NCI-H146 treated with DMSO at 0.1 percent for 48 hours (cell line): Measurements from ENCODE around the gene GALNS.

Experiments used
- DNase-seq: peaks from one replicate; lab custom pipeline; 2025; ENCODE audit not compliant: unreplicated experiment; lab: John Stamatoyannopoulos, UW

The GALNS gene

DNA sequence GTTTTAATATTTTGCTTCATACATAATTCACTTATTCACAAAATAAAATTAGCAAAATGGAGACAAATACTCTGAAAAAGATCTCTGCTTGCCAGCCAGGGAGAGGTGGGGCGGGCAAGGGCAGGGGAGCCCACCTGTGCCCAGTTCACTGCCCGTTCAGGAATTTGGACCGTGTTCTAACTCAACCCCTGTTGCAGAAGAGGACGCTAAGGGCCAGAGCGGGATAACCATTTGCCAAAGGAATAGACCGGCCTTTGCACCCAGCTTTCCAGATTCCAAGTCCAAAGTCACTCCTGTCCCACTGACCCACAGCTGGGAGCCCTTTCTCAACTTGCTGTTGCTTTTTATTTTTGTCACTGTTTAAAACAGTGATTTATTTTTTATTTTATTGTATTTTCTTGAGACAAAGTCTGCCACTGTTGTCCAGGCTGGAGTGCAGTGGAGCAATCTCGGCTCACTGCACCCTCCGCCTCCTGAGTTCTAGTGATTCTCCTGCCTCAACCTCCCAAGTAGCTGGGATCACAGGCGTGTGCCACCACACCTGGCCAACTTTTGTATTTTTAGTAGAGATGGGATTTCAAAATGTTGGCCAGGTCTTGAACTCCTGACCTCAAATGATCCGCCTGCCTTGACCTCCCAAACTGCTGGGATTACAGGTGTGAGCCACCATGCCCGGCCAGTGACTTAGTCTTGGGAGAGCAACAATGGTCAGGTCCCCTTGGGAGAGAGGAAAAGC lies 69.0 kb downstream of the GALNS start:
- DNase-seq, result no peak

DNA sequence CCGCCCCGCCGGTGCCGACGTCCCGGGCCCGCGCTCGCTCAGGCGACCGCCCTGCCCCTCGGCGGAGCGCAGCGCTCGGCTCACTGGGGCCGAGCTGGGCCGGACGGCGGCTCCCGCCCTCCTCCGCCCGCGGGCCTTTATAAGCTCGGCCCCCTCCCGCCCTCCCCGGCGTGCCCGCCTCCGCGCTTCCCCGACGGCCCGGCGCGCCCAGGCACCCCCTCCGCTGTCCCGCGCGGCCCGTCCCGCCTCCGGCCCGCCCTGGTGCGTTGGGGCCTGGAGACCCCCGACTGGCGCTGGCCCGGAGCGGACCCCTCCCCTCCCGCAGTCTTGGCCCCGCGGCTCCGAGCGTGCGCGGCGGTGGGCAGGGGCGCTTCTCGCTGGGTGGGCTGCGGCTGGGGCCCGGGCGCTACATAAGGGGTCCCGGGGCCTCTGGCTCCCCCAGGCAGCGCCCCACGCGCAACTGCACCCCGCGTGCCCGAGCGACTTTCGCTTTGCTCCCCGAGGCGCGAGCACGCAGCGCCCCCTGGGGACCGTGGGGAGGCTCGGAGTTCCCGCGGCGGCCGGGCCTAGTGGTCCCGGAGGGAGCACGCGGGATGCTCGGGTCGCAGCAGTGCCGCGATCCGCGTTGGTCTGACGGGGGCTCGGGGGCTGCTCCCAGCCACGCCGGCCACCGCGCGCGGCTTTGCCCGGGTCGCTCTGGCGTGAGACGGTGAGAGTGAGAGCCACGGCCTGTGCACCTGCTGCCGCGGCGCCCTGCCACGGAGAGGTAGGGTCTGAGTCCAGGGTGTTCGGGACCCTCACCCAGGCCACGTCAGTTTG lies 71.4 kb downstream of the GALNS start, which contains the start of gene PIEZO1:
TSS of gene PIEZO1 (minus strand) at position 115 of the 819 bp plus-strand sequence. CDS start 256 bp downstream, outside the sequence.
- no peak for DNase-seq

DNA sequence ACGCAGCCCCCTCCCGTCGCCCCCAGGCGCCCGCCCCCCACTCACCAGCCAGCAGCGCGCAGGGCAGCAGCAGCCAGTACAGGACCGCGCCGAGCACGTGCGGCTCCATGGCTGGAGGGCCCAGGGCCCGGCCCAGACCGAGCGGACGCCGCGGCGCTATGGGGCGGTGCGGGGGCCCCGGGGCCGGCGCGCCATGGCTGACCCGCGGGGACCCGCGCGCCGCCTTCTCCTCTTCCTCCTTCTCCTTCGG lies 72.0 kb downstream of the GALNS start:
- no peak for DNase-seq

DNA sequence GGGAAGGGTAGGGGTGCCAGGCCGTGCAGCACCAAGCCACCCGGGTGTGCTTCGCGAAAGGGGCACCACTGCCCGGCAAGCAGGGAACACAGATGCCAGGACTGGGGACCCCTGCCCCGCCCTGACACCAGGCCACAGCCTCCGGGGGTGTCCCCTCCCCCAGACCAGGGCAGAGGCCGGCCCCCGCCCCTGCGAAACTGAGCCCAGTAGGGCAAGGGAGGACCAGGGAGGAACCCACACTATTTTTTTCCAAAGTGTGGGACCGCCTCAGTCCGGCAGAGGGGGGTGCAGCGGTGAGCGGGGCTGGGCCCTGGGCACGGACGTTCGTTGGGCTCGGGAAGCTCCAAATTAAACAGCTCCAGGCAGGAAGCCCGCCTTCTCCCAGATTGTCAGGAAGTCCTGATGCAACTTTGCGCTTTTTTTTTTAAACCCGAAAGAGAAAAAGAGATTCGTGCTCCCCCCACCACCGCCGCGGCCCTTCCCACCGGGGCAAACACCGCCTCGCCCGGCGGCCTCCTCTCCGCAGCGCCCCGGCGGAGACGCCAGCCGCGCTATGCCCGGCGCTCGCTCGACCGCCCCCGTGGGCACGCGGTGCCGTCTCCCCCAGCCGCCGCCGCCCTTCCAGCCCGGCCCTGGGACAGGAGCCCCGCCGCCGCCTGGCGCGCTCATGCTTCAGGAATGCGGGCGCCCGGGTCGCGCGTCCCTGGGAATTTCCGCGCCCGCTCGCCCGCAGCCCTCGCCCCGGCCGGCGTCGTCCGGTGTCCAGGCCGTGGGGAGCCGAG lies 72.5 kb downstream of the GALNS start:
- no peak for DNase-seq

DNA sequence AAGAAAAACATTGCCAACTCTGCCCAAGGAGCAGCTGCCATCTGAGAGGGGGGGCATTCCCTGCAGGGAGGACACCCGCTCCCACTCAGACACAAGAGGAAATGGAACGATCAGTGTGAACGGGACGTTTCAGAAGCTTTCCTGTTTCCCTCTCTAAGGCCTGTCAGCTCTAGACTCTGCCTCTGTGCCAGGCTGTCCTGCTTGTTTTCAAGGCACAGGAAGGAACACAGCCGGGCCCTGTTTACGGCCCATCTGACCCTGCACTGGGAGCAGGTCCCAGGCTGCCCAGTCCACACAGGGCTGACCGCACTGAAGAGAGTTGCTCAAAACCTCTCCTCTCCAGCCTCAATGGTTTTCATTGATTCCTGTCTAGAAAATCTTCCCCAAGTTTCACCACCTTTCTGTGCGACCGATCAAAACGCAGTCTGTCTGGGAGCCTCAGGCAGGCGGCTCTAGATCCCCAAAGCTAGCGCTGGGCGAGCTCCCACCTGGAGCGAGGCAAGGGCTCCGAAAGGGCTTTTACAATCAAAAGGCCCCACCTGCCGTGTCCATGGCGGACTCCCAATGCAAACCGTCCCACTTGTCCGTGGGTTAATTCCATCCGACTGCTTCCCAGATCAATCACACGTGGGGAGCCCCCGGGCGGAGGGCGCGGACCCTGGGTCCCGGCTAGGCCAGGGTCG lies 73.2 kb downstream of the GALNS start:
- no peak for DNase-seq

DNA sequence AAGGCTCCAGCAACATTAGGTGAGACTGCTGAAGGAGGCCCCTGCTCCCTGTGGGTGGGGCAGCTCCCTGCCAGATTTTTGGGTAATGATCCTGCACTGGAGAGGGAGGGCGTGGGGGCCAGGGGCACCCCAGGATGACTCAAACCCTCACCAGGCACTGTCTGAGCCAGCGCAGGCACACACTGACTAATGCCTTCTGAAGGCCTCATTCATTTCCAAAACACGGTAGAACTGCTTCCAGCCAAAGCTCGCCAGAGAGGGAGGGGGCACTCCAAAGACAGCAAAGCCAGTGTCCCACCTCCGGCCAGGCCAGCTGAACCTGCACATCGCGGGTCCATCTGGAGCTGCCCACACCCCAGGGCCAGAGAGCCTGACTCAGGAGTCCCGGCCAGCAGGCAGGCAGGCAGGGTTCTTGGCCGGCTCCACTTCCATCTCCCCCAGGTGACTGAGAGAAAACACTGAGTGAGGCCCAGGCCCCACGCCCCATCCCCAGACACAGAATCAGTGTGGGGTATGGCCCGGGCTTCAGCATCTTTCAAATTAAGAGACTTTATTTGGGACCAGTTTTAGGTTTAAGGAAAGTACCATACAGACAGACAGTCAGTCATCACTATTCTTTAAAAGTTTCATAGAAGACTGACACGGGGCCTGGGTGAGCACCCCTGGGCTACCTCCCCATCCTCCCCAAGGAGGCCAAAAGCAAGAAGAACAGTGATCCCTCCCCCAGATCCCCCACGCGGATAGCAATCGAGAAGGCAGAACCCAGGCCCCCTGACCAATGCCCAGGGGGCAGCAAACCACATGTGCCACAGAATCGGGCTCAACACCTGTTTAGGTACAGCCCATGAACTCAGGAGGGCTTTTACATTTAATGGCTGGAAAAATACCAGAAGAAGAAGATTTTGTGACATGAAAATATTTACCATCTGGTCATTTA lies 74.0 kb downstream of the GALNS start:
- DNase-seq, result no peak

DNA sequence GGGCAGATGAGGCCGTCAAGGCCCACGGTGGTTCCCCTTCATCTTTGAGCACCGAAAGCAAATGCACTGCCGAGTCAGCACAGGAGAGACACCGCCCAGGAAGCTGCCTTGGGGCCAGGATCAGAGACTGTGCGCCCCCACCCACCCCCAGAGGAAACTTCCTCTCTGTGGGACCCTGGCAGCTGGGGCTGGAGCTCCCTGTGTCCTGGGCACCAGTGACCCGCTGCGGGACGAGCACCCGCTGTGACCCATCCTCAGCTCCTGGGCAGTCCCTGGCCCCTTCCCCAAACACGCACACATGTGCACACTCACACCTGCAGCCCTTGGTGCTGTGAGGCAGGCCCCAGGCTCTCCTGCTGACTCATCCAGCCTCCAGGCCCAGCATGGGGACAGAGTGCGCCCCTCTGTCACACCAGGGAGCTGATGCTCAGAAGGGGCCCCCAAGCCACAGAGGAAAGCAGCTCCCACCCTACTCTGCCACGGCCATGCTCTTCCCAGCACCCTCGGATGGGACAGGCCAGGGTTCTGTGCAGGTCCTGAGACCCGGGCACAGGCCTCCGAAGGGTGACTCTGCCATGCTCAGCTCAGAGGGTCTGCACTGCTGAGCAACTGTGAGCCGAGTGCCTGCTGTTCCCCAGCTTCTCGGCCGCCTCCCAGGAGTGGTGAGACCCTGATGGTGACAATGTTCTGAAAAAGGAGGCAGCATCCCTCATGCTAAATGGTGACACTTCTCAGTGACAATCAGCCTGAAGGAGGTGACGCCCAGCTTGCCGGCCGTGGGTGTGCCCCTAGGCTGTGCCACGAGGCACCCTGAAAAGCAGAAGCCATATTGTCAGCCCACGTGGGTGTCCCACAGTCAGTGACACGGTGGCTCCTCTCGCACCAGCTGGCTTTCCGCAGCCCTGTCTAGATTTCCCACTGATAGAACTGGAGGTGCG lies 75.3 kb downstream of the GALNS start:
- DNase-seq, result no peak

DNA sequence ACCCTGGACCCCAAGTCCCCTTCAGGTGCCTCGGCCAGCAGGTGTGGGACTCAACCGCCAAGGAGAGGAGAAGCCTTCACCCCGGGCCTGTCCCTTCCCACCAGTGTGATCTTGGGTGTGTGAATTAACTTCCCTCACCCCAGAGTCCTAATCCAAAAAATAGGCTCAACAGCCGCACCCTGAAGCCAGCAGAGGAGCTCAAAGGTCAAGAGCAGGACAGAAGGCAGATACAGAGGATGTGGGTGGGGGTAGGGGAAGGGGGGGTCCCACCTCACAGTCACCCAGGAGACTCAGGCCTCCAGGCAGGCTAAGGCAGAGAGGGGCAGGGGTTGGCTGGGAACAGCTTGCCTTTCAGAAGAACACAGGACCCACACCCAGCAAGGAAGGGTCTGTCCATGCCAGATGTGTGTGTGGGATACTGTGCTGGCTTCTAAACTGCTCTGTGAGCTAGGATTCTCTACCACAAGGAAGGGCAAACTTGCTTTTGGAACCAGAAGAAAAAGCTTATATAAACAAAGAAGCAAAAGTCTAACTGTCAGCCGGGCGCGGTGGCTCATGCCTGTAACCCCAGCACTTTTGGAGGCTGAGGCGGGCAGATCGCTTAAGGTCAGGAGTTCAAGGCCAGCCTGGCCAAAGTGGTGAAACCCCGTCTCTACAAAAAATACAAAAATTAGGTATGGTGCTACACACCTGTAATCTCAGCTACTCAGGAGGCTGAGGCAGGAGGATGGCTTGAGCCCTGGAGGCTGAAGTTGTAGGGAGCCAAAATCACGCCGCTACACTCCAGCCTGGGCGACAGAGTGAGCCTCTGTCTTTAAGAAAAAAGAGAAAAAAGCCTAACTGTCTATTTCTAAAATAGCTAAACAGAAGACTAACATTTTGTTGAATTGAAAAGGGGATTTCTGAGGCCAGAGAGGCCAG lies 76.3 kb downstream of the GALNS start:
- DNase-seq, result no peak

DNA sequence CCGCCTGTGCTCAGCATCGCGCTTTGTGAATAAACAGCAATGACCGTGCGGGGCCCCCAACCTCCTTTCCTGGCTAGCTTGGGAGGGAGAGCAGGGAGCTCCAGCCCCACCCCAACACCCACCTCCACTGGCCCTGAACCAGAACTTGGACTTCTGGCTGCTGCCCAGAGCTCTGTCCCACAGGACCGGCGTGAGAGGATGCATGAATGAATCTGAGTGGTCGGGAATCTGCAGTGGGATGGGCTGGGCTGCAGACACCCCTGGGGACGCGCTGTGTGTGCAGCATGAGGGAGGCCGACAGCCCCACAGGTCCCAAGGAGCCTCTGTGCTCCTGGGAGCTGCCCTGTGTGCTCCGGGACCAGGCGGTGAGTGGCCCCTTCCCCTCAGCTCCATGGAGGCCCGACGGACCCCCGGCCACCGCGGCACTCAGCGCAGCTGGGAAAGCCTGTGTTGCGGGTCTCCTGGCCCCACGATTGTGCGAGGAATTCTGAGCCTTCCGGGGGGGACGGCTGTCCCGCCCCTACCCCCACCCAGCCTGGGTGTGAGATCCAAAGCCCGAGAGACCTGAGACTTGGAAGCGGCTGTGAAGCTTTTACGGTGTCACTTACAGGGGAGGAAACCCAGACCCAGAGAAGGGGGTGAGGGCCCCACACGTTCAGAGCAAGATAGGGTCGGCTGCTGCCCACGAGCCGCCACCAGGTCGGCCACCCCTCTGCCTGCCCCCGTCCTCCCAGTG lies 77.2 kb downstream of the GALNS start:
- no peak for DNase-seq

DNA sequence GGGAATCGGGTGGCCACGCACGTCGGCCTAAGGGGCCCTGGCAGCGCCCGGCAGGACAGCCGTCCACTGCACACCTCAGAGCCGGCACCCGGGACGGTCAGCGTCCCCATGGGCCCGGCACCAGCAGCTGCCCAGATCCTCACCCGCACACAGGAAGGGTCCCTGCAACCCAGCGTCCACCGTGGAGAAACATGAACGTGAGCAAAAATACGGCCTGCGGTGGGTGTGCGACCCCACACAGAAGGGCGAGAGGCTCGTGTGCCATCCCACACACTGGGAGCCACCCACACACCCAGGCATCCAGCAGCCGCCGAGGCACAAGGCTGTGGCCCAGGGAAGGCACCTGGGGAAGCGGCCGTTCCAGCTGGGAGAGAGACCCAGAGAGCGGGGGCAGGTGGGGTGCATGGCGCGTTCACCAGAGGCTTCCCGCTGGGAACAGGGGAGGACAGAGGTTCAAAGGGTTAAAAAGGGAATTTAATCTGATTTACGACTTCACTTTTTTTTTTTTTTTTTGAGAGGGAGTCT lies 78.1 kb downstream of the GALNS start:
- DNase-seq, result no peak

DNA sequence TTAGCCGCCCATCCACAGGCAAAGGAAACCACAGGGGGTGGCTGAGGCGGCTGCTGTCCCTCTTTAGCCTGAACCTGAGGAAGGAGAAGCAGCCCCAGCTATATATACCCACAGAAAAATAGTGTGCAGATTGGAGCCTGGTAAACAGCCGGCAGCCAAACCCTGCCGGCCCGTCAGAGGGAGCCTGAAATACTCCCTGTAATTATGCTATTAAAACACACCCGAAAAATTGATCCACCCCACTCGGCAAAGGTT lies 78.5 kb downstream of the GALNS start:
- no peak for DNase-seq

DNA sequence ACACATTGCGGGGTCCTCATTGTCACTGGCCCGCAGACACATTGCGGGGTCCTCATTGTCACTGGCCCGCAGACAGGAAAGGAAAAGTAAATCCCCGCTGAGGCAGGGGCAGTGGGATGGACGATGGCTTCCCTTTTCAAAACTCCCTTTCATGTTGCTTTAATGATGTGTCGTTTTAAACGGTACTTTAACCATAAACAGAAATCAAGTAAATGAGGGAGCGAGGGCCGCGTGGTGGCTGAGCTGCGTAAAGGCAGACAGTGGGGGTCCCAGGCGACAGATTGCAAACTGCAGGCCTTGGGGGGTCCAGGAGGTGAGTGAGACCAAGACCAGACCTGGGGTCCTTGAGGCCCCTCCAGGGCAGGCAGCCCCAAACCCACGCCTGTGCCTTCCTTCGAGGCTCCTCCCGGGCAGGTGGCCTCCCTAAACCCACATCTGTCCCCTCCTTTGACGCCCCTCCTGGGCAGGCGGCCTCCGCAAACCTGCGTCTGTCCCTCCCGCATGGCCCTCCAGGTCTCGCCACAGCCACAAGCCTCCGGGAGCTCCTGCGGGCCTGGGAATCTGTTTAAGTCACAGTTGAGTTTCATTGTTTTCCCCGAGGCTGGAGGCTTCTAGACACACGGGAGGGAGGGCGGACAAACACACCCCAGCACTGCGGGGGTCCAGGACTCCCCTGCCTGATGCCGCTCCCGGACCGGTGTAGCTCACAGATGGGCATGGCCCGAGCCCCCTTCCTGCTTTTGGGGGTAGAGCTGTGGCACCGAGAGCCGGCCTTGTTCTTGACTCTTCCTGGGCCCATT lies 79.1 kb downstream of the GALNS start:
- DNase-seq, result no peak

DNA sequence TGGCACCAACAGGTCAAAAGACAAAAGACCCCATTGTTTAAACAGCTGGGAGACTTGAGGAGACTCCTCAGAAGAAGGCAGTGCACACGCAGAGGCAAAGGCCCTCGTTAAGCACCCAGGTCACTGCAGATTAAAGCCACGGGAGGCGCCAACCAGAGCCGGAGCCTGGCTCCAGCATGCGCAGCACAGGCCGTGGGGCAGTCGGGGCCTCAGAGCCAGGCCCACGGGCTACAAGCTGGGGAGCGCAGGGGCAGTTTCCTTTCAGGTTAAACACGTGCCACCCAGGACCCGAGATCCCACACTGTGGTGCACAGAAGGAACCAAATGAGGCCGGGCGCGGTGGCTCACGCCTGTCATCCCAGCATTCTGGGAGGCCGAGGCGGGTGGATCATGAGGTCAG lies 80.9 kb downstream of the GALNS start:
- DNase-seq, result no peak

DNA sequence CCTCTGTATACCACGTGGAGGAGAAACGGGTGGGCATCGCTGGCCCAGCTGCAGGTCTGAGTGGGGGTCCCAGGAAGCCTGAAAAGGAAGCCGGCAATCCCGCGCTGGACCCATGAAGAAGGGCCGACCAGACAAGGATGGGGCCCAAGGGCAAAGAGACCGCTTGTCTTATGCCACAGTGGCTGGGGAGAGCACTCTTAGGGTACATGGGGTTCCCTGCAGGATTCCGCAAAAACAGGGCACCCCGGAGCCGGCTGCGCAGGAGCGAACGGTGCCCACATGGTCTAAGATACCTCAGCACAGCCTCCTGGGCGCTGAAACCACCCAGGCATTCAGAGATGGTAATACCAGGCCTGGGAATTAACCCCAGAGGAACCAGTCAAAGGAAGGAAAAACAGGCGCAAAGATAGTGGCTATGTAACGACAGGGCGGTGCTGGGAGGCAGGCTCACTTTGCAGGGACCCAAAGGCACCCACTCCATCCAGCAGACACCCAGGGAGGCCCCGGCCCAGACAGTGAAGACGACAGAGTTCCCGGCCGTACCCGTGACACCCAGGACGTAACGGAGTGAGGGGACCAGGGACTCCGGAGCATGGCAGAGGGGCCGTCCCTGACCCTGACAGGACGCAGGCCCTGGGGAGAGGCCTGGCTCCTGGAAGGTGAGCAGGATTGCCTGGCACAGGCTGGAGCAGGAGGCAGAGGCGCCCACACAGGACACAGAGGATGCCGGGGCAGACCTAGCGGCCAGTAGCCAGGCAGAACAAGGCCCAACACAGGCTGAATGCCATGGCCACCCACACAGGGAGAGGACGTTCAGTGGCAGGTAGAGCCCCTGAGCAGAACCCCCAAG lies 82.0 kb downstream of the GALNS start:
- DNase-seq, result no peak

DNA sequence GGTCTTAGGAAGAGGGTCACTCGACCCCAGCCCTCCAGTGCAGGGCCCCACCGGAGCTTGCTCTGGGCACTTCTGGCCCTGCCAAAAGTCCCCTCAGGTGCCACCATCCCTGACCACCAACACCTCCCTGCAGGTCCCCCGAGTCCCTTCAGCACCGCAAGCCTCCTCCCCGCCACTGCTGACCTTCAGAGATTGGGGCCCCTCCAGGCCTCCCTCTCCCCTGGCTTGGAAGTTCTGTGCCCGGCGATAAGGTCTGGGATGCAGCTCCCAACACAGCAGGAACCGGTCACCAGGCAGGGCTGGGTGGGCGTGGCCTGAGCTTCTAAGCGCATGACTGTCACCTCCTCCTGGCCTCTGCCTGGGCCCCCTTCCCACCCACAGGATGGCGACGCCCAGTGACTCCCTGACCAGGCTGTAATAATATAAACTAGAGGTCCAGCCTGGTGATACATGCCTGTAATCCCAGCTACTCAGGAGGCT lies 82.9 kb downstream of the GALNS start:
- no peak for DNase-seq
